Neural cell (in vitro differentiated cells): ENCODE results near the gene C10orf90. TPM values are rescaled to one million over a fixed set of nuclear protein-coding genes. Genes with fewer than 3 reads are reported as not detected.

ENCODE experiments used
- H2AFZ ChIP-seq: fragments of 200-600, 300-800 bp; sonication (generic), shearing (Covaris generic); 2 replicates; pipeline ENCODE4 v1.6.0; 2014; ENCODE audit warnings: low read depth, mild to moderate bottlenecking, antibody characterized with exemption, low read length, moderate library complexity
- H3F3A ChIP-seq: fragments of 200-600 bp; shearing (Covaris generic); 2 replicates; pipeline ENCODE4 v1.6.1; 2016; ENCODE audit warnings: mild to moderate bottlenecking, moderate library complexity, mixed read lengths, antibody characterized with exemption, low read length; ENCODE audit not compliant: insufficient read depth, poor library complexity, severe bottlenecking
- H3K27ac ChIP-seq: fragments of 200-600, 300-800 bp; sonication (generic), shearing (Covaris generic); 2 replicates; pipeline ENCODE4 v1.5.1; 2014; ENCODE audit warnings: mild to moderate bottlenecking, low read length, moderate library complexity
- H3K27me3 ChIP-seq: fragments of 300-800, 200-600 bp; sonication (generic), shearing (Covaris generic); 2 replicates; pipeline ENCODE4 v1.6.0; 2014; ENCODE audit warnings: mild to moderate bottlenecking, low read depth, low read length, moderate library complexity; ENCODE audit not compliant: insufficient read depth
- H3K36me3 ChIP-seq: fragments of 300-800, 200-600 bp; sonication (generic), shearing (Covaris generic); 2 replicates; pipeline ENCODE4 v1.5.1; 2014; ENCODE audit warnings: mild to moderate bottlenecking, antibody characterized with exemption, low read length, moderate library complexity; ENCODE audit not compliant: insufficient read depth
- H3K4me2 ChIP-seq: fragments of 300-800, 200-600 bp; sonication (generic), shearing (Covaris generic); 2 replicates; pipeline ENCODE4 v1.6.0; 2014; ENCODE audit warnings: mild to moderate bottlenecking, low read length
- H3K4me3 ChIP-seq: fragments of 300-800, 200-600 bp; sonication (generic), shearing (Covaris generic); 2 replicates; pipeline ENCODE4 v1.5.1; 2014; ENCODE audit warnings: mild to moderate bottlenecking, low read length, moderate library complexity
- H3K79me2 ChIP-seq: fragments of 200-600 bp; shearing (Covaris generic); replicated peaks from 2 replicates; pipeline ENCODE4 v1.6.0; 2014; ENCODE audit warnings: mild to moderate bottlenecking, low read length, moderate library complexity; ENCODE audit not compliant: insufficient read depth
- H3K9ac ChIP-seq: fragments of 300-800, 200-600 bp; sonication (generic), shearing (Covaris generic); 2 replicates; pipeline ENCODE4 v1.6.1; 2016; ENCODE audit warnings: mild to moderate bottlenecking, low read length, mixed read lengths
- H3K9me2 ChIP-seq: fragments of 200-600 bp; shearing (Covaris generic); 2 replicates; pipeline ENCODE4 v1.6.1; 2016; ENCODE audit warnings: mild to moderate bottlenecking, low read length, mixed read lengths; ENCODE audit not compliant: insufficient read depth
- H3K9me3 ChIP-seq: fragments of 200-600, 300-800 bp; sonication (generic), shearing (Covaris generic); 2 replicates; pipeline ENCODE4 v1.6.1; 2016; ENCODE audit warnings: mild to moderate bottlenecking, mixed run types, low read length, moderate library complexity, mixed read lengths
- H4K20me1 ChIP-seq: fragments of 200-600 bp; shearing (Covaris generic); 2 replicates; pipeline ENCODE4 v1.6.1; 2016; ENCODE audit warnings: mild to moderate bottlenecking, mixed run types; ENCODE audit not compliant: insufficient read depth
- EP300 ChIP-seq: fragments of 450-650 bp; conservative IDR thresholded peaks from 2 replicates; pipeline ENCODE4 v1.6.1; 2014; ENCODE audit warnings: antibody characterized with exemption, mild to moderate bottlenecking, moderate library complexity; ENCODE audit not compliant: poor library complexity, severe bottlenecking
- EZH2 ChIP-seq: fragments of 200-600, 300-800 bp; shearing (Covaris generic), sonication (generic); IDR thresholded peaks from 2 replicates; pipeline ENCODE4 v1.6.1; 2014; ENCODE audit warnings: antibody characterized with exemption, low read length, borderline replicate concordance, mild to moderate bottlenecking; ENCODE audit not compliant: insufficient read depth, poor library complexity, severe bottlenecking
- MXI1 ChIP-seq: fragments of 450-650 bp; conservative IDR thresholded peaks from 2 replicates; pipeline ENCODE4 v1.6.1; 2014; ENCODE audit warnings: antibody characterized with exemption, mild to moderate bottlenecking; ENCODE audit not compliant: poor library complexity, severe bottlenecking
- POLR2AphosphoS5 ChIP-seq: IDR thresholded peaks from 2 replicates; pipeline ENCODE4 v1.6.1; 2012
- RAD21 ChIP-seq: fragments of 450-650 bp; conservative IDR thresholded peaks from 2 replicates; pipeline ENCODE4 v1.6.1; 2014; ENCODE audit warnings: antibody characterized with exemption, mild to moderate bottlenecking, moderate library complexity
- SMC3 ChIP-seq: fragments of 450-650 bp; conservative IDR thresholded peaks from 2 replicates; pipeline ENCODE4 v1.6.1; 2014; ENCODE audit warnings: antibody characterized with exemption, mild to moderate bottlenecking, moderate library complexity; ENCODE audit not compliant: poor library complexity
- TAF1 ChIP-seq: IDR thresholded peaks from 2 replicates; pipeline ENCODE4 v1.6.1; 2012; ENCODE audit warnings: low read depth
- polyA plus RNA-seq: library from polyadenylated mRNA; depleted of rRNA; stranded (reverse); fragments of >200 nt; gene quantifications from 2 replicates; pipeline ENCODE4 v1.2.3, GENCODE V29; 2014
- TF ChIP-seq, protein P1 (sequence below): fragments of 450-650 bp; IDR thresholded peaks from 2 replicates; pipeline ENCODE4 v1.5.1; 2014; ENCODE audit warnings: antibody characterized with exemption, mild to moderate bottlenecking, moderate library complexity; ENCODE audit not compliant: poor library complexity, severe bottlenecking
- TF ChIP-seq, protein P2 (sequence below): IDR thresholded peaks from 2 replicates; pipeline ENCODE4 v1.6.1; 2012; ENCODE audit warnings: borderline replicate concordance

The C10orf90 gene
- polyA plus RNA-seq, 1 donor from 2014 or later = not detected

- Histone ChIP-seq H4K20me1 (no peaks in the 10 kb centered on the region), H3K27me3 (no peaks in the 10 kb centered on the region), H2AFZ (no peak overlapping the region), H3K9me3 (no peaks in the 10 kb centered on the region), H3K4me3 (no peak overlapping the region), H3K9ac (no peak overlapping the region), H3K9me2 (no peaks in the 10 kb centered on the region), H3F3A (no peaks in the 10 kb centered on the region), H3K36me3 (no peaks in the 10 kb centered on the region), H3K79me2 (no peaks in the 10 kb centered on the region), H3K27ac (no peak overlapping the region), H3K4me2 (no peak overlapping the region)
- no peak for TF ChIP-seq RAD21
- TF ChIP-seq, protein P1, sequence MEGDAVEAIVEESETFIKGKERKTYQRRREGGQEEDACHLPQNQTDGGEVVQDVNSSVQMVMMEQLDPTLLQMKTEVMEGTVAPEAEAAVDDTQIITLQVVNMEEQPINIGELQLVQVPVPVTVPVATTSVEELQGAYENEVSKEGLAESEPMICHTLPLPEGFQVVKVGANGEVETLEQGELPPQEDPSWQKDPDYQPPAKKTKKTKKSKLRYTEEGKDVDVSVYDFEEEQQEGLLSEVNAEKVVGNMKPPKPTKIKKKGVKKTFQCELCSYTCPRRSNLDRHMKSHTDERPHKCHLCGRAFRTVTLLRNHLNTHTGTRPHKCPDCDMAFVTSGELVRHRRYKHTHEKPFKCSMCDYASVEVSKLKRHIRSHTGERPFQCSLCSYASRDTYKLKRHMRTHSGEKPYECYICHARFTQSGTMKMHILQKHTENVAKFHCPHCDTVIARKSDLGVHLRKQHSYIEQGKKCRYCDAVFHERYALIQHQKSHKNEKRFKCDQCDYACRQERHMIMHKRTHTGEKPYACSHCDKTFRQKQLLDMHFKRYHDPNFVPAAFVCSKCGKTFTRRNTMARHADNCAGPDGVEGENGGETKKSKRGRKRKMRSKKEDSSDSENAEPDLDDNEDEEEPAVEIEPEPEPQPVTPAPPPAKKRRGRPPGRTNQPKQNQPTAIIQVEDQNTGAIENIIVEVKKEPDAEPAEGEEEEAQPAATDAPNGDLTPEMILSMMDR = no peak
- TF ChIP-seq TAF1 = no peak
- TF ChIP-seq EP300 = no peak
- TF ChIP-seq POLR2AphosphoS5 = no peak
- TF ChIP-seq SMC3 = no peak
- no peak for TF ChIP-seq EZH2
- no peak for TF ChIP-seq MXI1
- TF ChIP-seq, protein P2, sequence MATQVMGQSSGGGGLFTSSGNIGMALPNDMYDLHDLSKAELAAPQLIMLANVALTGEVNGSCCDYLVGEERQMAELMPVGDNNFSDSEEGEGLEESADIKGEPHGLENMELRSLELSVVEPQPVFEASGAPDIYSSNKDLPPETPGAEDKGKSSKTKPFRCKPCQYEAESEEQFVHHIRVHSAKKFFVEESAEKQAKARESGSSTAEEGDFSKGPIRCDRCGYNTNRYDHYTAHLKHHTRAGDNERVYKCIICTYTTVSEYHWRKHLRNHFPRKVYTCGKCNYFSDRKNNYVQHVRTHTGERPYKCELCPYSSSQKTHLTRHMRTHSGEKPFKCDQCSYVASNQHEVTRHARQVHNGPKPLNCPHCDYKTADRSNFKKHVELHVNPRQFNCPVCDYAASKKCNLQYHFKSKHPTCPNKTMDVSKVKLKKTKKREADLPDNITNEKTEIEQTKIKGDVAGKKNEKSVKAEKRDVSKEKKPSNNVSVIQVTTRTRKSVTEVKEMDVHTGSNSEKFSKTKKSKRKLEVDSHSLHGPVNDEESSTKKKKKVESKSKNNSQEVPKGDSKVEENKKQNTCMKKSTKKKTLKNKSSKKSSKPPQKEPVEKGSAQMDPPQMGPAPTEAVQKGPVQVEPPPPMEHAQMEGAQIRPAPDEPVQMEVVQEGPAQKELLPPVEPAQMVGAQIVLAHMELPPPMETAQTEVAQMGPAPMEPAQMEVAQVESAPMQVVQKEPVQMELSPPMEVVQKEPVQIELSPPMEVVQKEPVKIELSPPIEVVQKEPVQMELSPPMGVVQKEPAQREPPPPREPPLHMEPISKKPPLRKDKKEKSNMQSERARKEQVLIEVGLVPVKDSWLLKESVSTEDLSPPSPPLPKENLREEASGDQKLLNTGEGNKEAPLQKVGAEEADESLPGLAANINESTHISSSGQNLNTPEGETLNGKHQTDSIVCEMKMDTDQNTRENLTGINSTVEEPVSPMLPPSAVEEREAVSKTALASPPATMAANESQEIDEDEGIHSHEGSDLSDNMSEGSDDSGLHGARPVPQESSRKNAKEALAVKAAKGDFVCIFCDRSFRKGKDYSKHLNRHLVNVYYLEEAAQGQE = no peak
Observed at GRCh38 chr10:126397156-126397555, 273.3 kb downstream of the C10orf90 start.

DNA sequence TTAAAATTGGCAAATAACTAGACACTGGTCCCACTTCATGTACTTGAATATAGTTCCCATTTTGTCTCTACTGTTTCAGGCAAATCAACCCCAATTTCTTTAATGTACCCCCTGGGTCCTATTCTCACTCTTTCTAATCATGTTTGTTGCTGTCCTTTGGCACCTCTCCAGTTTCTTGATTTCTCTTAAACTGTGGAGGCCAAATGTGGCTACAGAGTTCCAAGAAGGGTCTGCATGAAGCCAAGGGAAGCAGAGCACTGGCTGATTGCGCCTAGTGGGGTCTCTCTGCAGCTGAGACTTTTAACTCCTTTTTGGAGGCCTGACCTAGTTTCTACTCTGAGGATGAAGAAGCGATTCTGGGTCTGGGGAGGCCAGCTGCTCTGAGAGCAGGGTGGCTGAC is 275.5 kb downstream of the C10orf90 start:
- Histone ChIP-seq H3K36me3 (no peaks in the 10 kb centered on the region), H3K79me2 (no peaks in the 10 kb centered on the region), H3K27ac (no peak overlapping the region), H2AFZ (no peak overlapping the region), H3K9me2 (no peaks in the 10 kb centered on the region), H3F3A (no peaks in the 10 kb centered on the region), H3K9ac (no peak overlapping the region), H3K9me3 (no peaks in the 10 kb centered on the region), H3K4me3 (no peak overlapping the region), H3K4me2 (no peak overlapping the region), H4K20me1 (no peaks in the 10 kb centered on the region), H3K27me3 (no peaks in the 10 kb centered on the region)
- TF ChIP-seq EZH2 (no peak), POLR2AphosphoS5 (no peak), MXI1 (no peak), EP300 (no peak), RAD21 (no peak), TAF1 (no peak), SMC3 (no peak)
- TF ChIP-seq, protein P2 = no peak
- TF ChIP-seq, protein P1 = no peak
